Measurements from ENCODE around the gene EVA1A.

The EVA1A gene

GRCh38 chr2:75598589-75599155, 37.9 kb upstream of the EVA1A start:
- Histone ChIP-seq H3K4me3 (ENCODE audit: low read depth in 1 of 2, low read length in 2 of 2) (no peak overlapping the region), H3K27me3 (ENCODE audit: insufficient read depth, low read length, poor library complexity) (no peaks in the 10 kb centered on the region), H3K4me2 (ENCODE audit: insufficient read depth, low read length) (no peak overlapping the region), H3K79me2 (ENCODE audit: insufficient read depth, low read length) (no peaks in the 10 kb centered on the region), H3K4me1 (ENCODE audit: insufficient read depth, low read length) (no peaks in the 10 kb centered on the region), H3K27ac (ENCODE audit: low read length) (no peak overlapping the region), H3K36me3 (ENCODE audit: insufficient read depth, low read length) (no peaks in the 10 kb centered on the region), H3K9me3 (ENCODE audit: insufficient read depth, low read length, severe bottlenecking) (no peaks in the 10 kb centered on the region), H3K9ac (ENCODE audit: low read depth, low read length) (no peak overlapping the region), H2AFZ (ENCODE audit: low read depth, low read length) (no peak overlapping the region), H4K20me1 (ENCODE audit: insufficient read depth, low read length) (no peaks in the 10 kb centered on the region)
- no peak for ATAC-seq (ENCODE audit: insufficient read depth, low read depth)
- DNase-seq: no peak
- TF ChIP-seq CTCF (IDR thresholded peaks at IDR 0.05; ENCODE audit: borderline replicate concordance, extremely low read depth, low read length, poor library complexity, severe bottlenecking) (no peak), EZH2 (IDR thresholded peaks at IDR 0.05; ENCODE audit: borderline replicate concordance, low read depth, low read length, severe bottlenecking) (no peak)

GRCh38 chr2:75597949-75598348, 37.2 kb upstream of the EVA1A start:
- no peaks in the 10 kb centered on the region for H3K4me1 ChIP-seq (ENCODE audit: insufficient read depth, low read length)
- H3K79me2 ChIP-seq (ENCODE audit: insufficient read depth, low read length): no peaks in the 10 kb centered on the region
- H3K36me3 ChIP-seq (ENCODE audit: insufficient read depth, low read length): no peaks in the 10 kb centered on the region
- no peak overlapping the region for H3K9ac ChIP-seq (ENCODE audit: low read depth, low read length)
- H2AFZ ChIP-seq (ENCODE audit: low read depth, low read length): no peak overlapping the region
- H3K27ac ChIP-seq (ENCODE audit: low read length): no peak overlapping the region
- no peak for TF ChIP-seq CTCF (IDR thresholded peaks at IDR 0.05; ENCODE audit: borderline replicate concordance, extremely low read depth, low read length, poor library complexity, severe bottlenecking)
- TF ChIP-seq EZH2 (IDR thresholded peaks at IDR 0.05; ENCODE audit: borderline replicate concordance, low read depth, low read length, severe bottlenecking): no peak
- no peaks in the 10 kb centered on the region for H3K27me3 ChIP-seq (ENCODE audit: insufficient read depth, low read length, poor library complexity)
- H3K9me3 ChIP-seq (ENCODE audit: insufficient read depth, low read length, severe bottlenecking): no peaks in the 10 kb centered on the region
- H3K4me3 ChIP-seq (ENCODE audit: low read depth in 1 of 2, low read length in 2 of 2): no peak overlapping the region
- no peaks in the 10 kb centered on the region for H4K20me1 ChIP-seq (ENCODE audit: insufficient read depth, low read length)
- DNase-seq: no peak
- ATAC-seq (ENCODE audit: insufficient read depth, low read depth): no peak
- no peak overlapping the region for H3K4me2 ChIP-seq (ENCODE audit: insufficient read depth, low read length)

GRCh38 chr2:75596784-75597183, 36.0 kb upstream of the EVA1A start:
- Histone ChIP-seq H3K79me2 (ENCODE audit: insufficient read depth, low read length) (no peaks in the 10 kb centered on the region), H3K9ac (ENCODE audit: low read depth, low read length) (no peak overlapping the region), H3K4me3 (ENCODE audit: low read depth in 1 of 2, low read length in 2 of 2) (no peak overlapping the region), H3K9me3 (ENCODE audit: insufficient read depth, low read length, severe bottlenecking) (no peaks in the 10 kb centered on the region), H3K4me1 (ENCODE audit: insufficient read depth, low read length) (no peaks in the 10 kb centered on the region), H3K36me3 (ENCODE audit: insufficient read depth, low read length) (no peaks in the 10 kb centered on the region), H4K20me1 (ENCODE audit: insufficient read depth, low read length) (no peaks in the 10 kb centered on the region), H3K27me3 (ENCODE audit: insufficient read depth, low read length, poor library complexity) (no peaks in the 10 kb centered on the region), H3K4me2 (ENCODE audit: insufficient read depth, low read length) (no peak overlapping the region), H3K27ac (ENCODE audit: low read length) (no peak overlapping the region), H2AFZ (ENCODE audit: low read depth, low read length) (no peak overlapping the region)
- TF ChIP-seq CTCF (IDR thresholded peaks at IDR 0.05; ENCODE audit: borderline replicate concordance, extremely low read depth, low read length, poor library complexity, severe bottlenecking): no peak
- no peak for TF ChIP-seq EZH2 (IDR thresholded peaks at IDR 0.05; ENCODE audit: borderline replicate concordance, low read depth, low read length, severe bottlenecking)
- DNase-seq: no peak
- ATAC-seq (ENCODE audit: insufficient read depth, low read depth): no peak
